Right lobe of liver (tissue), 6 donors: ENCODE measurements around the gene EXOSC5. TPM values are rescaled to one million over a fixed set of nuclear protein-coding genes. Genes with fewer than 3 reads are reported as not detected.
A peak's percentile ranks its signal among the peaks of the same experiment; 100 is the strongest.
"Not testable (repeated sequence)": the region's sequence is repeated elsewhere in the genome, so short reads cannot be mapped to it uniquely, and the experiment has no call there.

Experiments used
- ATAC-seq, 4 donors: fragments of 200-7000 bp; cut with Tn5 transposase; one replicate each; pipeline ENCODE4 v1.9.1; 2020; ENCODE audit warnings: mild to moderate bottlenecking in 4 of 4, moderate library complexity in 4 of 4
- DNase-seq, 3 donors: peaks; one replicate each; pipeline ENCODE4 v3.0.0-alpha.2; 2020
- H3K27ac ChIP-seq, 3 donors: fragments of 200-600 bp; one replicate each; pipeline ENCODE4 v1.8.0; 2022
- H3K27me3 ChIP-seq, 2 donors: fragments of 200-600 bp; one replicate each; pipeline ENCODE4 v1.8.0; 2022
- H3K36me3 ChIP-seq, 4 donors: fragments of 200-600 bp; sonication (generic) in 1 of 4; one replicate each; pipeline versions ENCODE4 v1.5.1 to v1.8.0; 2017 to 2022; ENCODE audit warnings: control low read depth in 1 of 4
- H3K4me1 ChIP-seq, 4 donors: fragments of 200-600 bp; sonication (generic) in 1 of 4; one replicate each; pipeline versions ENCODE4 v1.5.1 to v1.8.0; 2017 to 2022; ENCODE audit warnings: control low read depth in 1 of 4
- H3K4me3 ChIP-seq, 3 donors: fragments of 200-600 bp; one replicate each; pipeline ENCODE4 v1.8.0; 2022
- H3K9me3 ChIP-seq, 4 donors: fragments of 200-600 bp; sonication (generic) in 1 of 4; one replicate each; pipeline versions ENCODE4 v1.5.1 to v1.8.0; 2017 to 2022; ENCODE audit warnings: control low read depth in 1 of 4
- CTCF ChIP-seq, 4 donors: fragments of 200-600 bp in 3 of 4; fragments of 450-650 bp in 1 of 4; IDR thresholded peaks; one replicate each; pipeline versions ENCODE4 v1.5.1 to v1.8.0; 2016 to 2022; ENCODE audit warnings: antibody characterized with exemption in 4 of 4, mild to moderate bottlenecking in 2 of 4
- POLR2A ChIP-seq: fragments of 450-650 bp; IDR thresholded peaks from one replicate; pipeline ENCODE4 v1.6.1; 2017; ENCODE audit warnings: antibody characterized with exemption, mild to moderate bottlenecking
- WGBS: methylation state at CpG from one replicate; pipeline ENCODE4 v1.1.6; 2018; ENCODE audit warnings: low coverage, low lambda C conversion rate; ENCODE audit not compliant: insufficient coverage; ENCODE audit errors: missing lambda C conversion rate; 5-methylcytosine and 5-hydroxymethylcytosine counted together
- intact Hi-C, 2 donors: fragments of 100-400 bp; cut with DNase I; formaldehyde crosslinking; loops; one replicate each; pipeline versions ENCODE4 v1.11.2 to v1.14.1; 2022
- total RNA-seq, 6 experiments: library from RNA; depleted of rRNA in 2 of 6; stranded (reverse); fragments of >200 nt in 2 of 6; fragmentation: NEBNext Ultra II Directional in 3 of 6; extraction: Animal tissue kit (Norgen Biotek cat#: 25700) in 3 of 6; gene quantifications; one replicate each; pipeline versions ENCODE4 v1.1.0 to v1.2.4, GENCODE V29; 2016 to 2023
- donor health status: DM: no; HTN: yes; CAD: no.
- donor health status: DM: no; HTN: no; CAD: no.
- donor health status: DM: no; HTN: no; CAD: no.
- donor health status: DM: no; HTN: yes; CAD: no.
- donor health status: DM: no; HTN: yes; CAD: no.

Gene EXOSC5
- total RNA-seq, 6 experiments from 2014 or later = 6.1 to 26.6 (median 14.1) TPM

- WGBS = 95% methylated on average over 7 of the region's 19 CpGs
- intact Hi-C loops = no loop called here
- TF ChIP-seq CTCF (IDR thresholded peaks at IDR 0.05) = no peak
- TF ChIP-seq POLR2A = no peak
- Histone ChIP-seq H3K27me3 (no peaks in the 10 kb centered on the region), H3K36me3 (no peaks in the 10 kb centered on the region), H3K9me3 (no peaks in the 10 kb centered on the region), H3K4me3 (no peak overlapping the region), H3K4me1 (peaks cover 0 to 21% (median 8%) of the 10 kb centered on the region in 4 donors), H3K27ac (no peak overlapping the region)
- no peak for ATAC-seq
- peak in 2 of 3 donors; percentile 10 to 22 for DNase-seq
Measured at GRCh38 chr19:41435936-41436673, 38.9 kb upstream of the EXOSC5 start.

DNA sequence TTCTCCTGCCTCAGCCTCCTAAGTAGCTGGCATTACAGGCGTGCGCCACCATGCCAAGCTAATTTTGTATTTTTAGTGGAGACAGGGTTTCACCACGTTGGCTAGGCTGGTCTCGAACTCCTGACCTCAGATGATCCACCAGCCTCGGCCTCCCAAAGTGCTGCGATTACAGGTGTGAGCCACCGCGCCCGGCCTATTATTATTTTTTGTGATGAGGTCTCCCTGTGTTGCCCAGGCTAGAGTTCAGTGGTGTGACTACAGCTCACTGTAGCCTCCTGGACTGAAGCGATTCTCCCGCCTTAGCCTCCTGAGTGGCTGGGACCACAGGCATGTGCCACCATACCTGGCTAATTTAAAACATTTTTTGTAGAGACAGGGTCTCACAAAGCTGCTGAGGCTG, 38.2 kb upstream of the EXOSC5 start:
- H3K27ac ChIP-seq, intact Hi-C loops, H3K9me3 ChIP-seq, H3K27me3 ChIP-seq, H3K4me3 ChIP-seq, ATAC-seq, H3K36me3 ChIP-seq: not testable (repeated sequence)
- DNase-seq = peak in 2 of 3 donors; percentile 3 to 10
- peaks cover 0 to 23% (median 8%) of the 10 kb centered on the region in 4 donors for H3K4me1 ChIP-seq
- WGBS = no CpG with 5 or more reads among the region's 11 CpGs

DNA sequence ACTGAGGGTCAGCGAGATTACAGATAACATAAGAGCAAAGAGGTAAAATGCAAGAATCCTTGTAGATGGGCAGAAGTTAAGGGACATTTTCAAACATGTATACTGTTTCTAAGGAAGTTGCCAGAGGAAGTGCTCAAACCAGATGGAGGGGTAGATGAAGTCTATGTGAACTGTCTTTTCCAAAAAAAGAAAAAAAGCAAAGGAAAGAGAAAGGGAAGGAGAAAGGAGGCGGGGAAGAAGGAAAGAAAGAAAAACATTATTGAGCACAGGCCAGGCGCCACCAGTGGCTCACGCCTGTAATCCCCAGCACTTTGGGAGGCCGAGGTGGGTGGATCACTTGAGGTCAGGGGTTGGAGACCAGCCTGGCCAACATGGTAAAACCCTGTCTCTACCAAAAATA, 37.3 kb upstream of the EXOSC5 start:
- TF ChIP-seq CTCF (IDR thresholded peaks at IDR 0.05) (no peak), POLR2A (no peak)
- Histone ChIP-seq H3K4me1 (peaks cover 0 to 23% (median 8%) of the 10 kb centered on the region in 4 donors), H3K36me3 (no peaks in the 10 kb centered on the region), H3K27me3 (no peaks in the 10 kb centered on the region), H3K9me3 (no peaks in the 10 kb centered on the region), H3K27ac (no peak overlapping the region), H3K4me3 (no peak overlapping the region)
- DNase-seq (peak in 2 of 3 donors; percentile 3 to 5), ATAC-seq (no peak)
- intact Hi-C loops = no loop called here
- WGBS = 90% methylated on average over 2 of the region's 5 CpGs

GRCh38 chr19:41433171-41433570, 36.0 kb upstream of the EXOSC5 start:
- no peaks in the 10 kb centered on the region for H3K9me3 ChIP-seq
- no peak overlapping the region for H3K4me3 ChIP-seq
- TF ChIP-seq POLR2A (no peak), CTCF (IDR thresholded peaks at IDR 0.05) (no peak)
- H3K36me3 ChIP-seq = no peaks in the 10 kb centered on the region
- peaks cover 0 to 15% (median 5%) of the 10 kb centered on the region in 4 donors for H3K4me1 ChIP-seq
- WGBS = no CpG with 5 or more reads among the region's 18 CpGs
- H3K27ac ChIP-seq = no peak overlapping the region
- ATAC-seq = no peak
- intact Hi-C loops = no loop called here
- H3K27me3 ChIP-seq = no peaks in the 10 kb centered on the region
- DNase-seq = peak in 1 of 3 donors; percentile 16
